GM21619 (cell line): Measurements from ENCODE around the gene YIPF1.
A peak's percentile ranks its signal among the peaks of the same experiment; 100 is the strongest.

ENCODE experiments used
- ATAC-seq: cut with Tn5 transposase; IDR thresholded peaks from one replicate; pipeline ENCODE4 v1.9.1; 2021; ENCODE audit not compliant: unreplicated experiment

The YIPF1 gene

DNA sequence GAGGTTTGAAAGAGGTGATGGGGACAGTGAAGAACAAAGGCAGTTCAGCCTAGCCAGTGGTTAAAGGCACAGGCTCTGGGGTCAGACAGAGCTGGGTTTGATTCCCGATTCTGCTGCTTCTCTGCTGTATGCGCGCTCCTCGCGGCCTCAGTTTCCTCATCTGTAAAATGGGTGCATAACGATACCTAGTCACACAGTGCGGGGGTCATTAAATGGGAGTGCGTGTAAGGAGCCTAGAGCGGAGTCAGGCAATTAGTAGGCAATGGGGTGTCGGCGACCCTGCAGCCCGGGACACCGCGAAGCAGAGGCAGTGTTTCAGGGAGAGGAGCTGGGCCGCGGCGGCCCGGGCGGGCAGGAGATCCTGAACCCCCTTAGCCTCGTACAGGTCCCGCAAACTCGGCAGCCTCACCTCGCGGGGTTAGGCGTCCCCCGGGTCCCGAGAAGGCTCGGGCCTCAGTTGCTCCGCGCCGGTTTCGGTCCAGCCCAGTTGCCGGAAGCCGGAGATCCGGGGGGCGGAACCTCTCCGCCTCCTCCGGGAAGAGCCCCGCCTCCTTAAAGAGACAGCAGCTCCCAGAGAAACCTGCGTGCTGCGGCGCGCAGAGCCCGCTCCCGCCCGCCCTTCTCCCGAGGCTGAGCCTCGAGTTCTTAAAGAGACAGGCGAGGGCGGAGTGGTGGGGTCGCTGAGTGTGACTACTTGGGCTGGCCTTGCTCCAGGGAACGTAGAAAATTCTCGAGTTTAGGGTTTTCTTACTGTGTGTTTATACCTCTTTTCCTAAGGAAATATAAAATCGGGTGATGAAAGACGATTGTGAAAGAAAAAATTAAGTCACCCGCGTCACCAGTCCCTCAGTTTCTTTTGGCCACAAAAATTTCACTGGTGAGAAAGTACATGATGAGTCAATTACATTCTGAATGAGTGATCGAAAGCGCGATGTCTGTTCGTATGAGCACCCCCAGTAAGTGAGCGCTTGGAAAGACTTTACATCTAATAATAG, at the start of gene YIPF1:
YIPF1 (minus strand) TSS at position 494 of the 995 bp plus-strand sequence. CDS start 860 bp downstream, outside the sequence.
- peak; percentile 84 for ATAC-seq

DNA sequence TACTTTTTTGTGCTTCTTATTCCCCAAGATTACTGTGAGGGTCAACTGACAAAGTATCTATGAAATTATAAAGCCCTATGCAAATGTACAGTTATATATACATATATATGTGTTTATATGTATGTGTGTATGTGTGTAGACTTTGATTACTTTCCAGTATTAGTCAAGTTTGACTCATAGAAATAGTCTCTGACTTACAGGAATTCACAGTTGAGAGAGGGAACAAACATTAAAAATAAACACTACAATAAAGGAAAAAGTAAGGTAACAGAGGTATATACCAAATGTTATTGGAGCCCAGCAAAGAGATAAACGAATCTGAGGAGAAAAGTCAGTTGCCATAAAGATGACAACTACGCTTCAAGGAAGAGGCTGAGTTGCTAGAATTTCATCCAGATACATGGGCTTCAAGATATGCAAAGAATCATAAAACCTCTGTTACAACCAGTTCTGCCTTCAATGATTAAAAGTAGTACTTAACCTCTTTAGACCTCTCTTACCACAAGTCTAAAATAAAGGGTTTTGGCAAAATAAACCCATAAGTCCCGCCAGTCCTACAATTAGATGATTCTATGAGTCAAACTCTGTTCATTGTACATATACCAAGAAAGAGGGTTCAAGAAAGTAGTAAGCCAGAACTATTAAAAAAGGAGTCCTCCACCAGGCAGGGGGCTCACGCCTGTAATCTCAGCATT, 48.7 kb upstream of the YIPF1 start:
- no peak for ATAC-seq

- ATAC-seq, result no peak
Observed at GRCh38 chr1:53936430-53936829, 46.8 kb upstream of the YIPF1 start.

GRCh38 chr1:53934170-53934765, 44.7 kb upstream of the YIPF1 start:
- no peak for ATAC-seq

DNA sequence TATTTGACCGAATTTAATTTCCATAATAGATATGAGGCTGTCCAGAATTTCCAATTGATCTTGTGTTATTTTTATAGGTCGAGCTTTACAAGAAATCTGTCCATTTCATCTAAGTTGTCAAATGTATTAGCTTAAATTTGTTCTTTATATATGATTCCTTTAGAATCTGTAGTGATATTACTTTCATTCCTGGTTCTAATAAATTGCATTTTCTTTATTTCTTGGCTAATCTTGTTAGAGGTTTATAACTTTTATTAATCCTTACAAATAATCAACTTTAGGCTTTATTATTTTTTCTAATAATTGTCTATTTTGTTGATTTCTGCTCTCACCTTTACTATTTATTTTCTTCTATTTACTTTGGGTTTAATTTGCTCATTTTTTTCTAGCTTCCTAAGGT, 41.9 kb upstream of the YIPF1 start:
- ATAC-seq, result no peak

DNA sequence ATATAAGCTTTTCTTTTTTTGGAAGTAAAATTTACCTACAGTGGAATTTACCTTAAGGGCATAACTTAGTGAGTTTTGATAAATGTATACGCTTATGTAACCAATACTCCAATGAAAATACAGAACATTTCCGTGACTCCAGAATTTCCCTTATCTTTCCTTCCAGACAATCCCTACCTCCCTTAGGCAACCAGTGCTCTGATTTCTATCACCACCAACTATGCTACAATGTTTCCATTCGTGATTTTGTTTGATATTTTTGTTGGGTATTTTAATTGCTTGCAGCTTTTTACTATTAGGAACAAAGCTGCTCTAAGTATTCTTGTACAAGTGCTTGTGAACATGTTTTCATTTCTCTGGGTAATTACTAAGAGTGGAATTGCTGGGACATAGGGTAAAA, 41.3 kb upstream of the YIPF1 start:
- ATAC-seq, result no peak

DNA sequence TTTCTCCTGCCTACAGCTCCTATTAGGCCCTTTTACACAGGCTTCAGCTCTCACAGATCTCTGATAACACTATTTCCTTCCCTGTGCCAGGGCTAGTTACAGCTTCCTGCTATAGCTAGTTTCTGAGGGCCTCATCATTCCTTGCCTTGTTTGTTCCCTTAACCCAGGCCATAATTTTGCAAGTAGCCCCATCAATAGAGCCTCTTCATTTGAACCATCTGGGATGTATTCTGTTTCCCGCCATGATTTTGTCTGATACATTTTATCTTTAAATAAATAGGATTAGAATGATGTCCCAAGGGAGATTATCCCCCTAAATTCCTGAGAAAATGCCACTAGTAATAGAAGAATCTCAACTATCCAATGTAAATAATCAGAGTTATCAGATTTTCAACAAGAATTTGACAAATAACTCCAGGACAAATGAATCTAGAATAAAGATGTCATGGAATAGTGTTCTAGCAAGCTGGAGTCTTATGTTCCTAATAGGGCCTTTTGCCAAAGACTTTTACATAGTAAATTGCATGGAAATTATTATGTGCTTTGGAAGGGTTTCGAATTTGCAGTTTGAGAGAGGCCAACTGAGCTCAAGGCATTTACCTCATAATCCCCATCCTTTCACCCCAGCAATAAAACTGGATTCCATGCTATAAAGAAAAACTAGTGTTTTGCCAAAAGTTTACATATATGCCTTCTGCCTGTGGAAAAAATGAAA, 39.8 kb upstream of the YIPF1 start:
- no peak for ATAC-seq

- ATAC-seq, result no peak
Observed at GRCh38 chr1:53927376-53927881, 37.8 kb upstream of the YIPF1 start.

GRCh38 chr1:53919675-53920066, 30.1 kb upstream of the YIPF1 start:
- no peak for ATAC-seq

GRCh38 chr1:53918343-53918742, 28.7 kb upstream of the YIPF1 start:
- no peak for ATAC-seq

GRCh38 chr1:53913352-53914033, 23.9 kb upstream of the YIPF1 start:
- ATAC-seq, result no peak

- no peak for ATAC-seq
Observed at GRCh38 chr1:53911442-53911841, 21.8 kb upstream of the YIPF1 start.

GRCh38 chr1:53909946-53910345, 20.3 kb upstream of the YIPF1 start:
- ATAC-seq, result no peak

GRCh38 chr1:53906121-53906520, 16.5 kb upstream of the YIPF1 start:
- ATAC-seq, result no peak

DNA sequence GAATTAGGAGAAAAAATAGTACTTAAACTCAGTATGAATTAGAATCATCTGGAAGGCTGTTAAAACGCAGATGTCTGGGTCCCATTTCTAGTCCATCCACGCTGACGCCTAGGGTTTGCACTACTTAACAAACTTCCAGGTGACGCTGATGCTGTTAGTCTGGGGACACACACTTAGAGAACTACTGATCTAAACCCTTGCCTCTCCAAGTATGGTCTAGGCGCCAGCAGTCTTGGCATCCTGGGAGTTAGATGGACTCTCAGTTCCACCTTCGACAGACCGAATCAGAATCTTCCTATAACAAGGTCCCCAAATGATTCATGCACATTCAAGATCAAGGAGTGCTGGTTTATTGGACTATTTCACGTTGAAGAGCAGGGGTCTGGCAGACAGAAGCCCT, 15.9 kb upstream of the YIPF1 start:
- no peak for ATAC-seq

- no peak for ATAC-seq
Observed at GRCh38 chr1:53902235-53903138, 12.9 kb upstream of the YIPF1 start.

DNA sequence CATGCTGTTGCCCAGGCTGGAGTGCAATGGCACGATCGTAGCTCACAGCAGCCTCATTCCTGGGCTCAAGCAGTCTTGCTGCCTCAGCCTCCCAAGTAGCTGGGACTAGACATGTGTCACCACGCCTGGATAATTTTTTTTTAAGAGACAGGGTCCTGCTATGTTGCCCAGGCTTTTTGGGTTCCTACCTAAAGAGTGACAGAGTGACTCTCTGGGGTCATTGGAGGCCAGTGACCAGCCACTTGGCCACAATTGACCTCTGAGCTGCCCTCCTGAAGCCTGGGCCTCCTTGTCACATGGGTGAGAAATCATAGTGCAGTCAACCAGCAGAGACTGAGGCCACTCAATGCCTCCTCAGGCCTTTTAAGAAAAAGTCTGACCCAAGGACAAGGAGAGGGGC, 10.1 kb upstream of the YIPF1 start:
- ATAC-seq, result no peak

DNA sequence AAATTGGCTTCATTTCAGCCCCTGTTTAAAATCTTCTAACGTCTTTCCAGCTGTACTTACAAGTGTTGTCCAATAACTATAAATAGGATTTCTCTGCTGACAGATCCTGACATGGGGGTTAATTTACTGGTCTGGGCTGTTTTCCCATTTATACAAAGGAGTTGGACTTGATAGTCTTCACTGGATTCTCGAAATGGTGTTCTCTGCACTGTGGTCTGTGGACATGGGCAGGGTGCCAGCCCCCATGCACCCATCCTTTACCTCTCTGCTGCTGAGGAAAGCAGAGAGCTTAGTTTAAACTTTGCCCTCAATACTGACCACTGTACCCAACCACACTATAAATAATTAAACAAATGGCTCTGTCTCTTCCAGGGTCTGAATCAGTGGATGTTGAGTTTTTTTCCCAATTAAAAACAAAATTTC, 9.6 kb upstream of the YIPF1 start:
- no peak for ATAC-seq

GRCh38 chr1:53896635-53897229, 7.1 kb upstream of the YIPF1 start:
- no peak for ATAC-seq
